ENCODE measurements around the gene ARHGEF12.
A peak's percentile ranks its signal among the peaks of the same experiment; 100 is the strongest.
"Not testable (repeated sequence)": the region's sequence is repeated elsewhere in the genome, so short reads cannot be mapped to it uniquely, and the experiment has no call there.

The ARHGEF12 gene

GRCh38 chr11:120494595-120494994, 158.4 kb downstream of the ARHGEF12 start:
- DNase-seq (ENCODE audit: low spot score) = no peak

GRCh38 chr11:120499088-120499487, 162.9 kb downstream of the ARHGEF12 start:
- no peak for DNase-seq (ENCODE audit: low spot score)

GRCh38 chr11:120499859-120500258, 163.6 kb downstream of the ARHGEF12 start:
- no peak for DNase-seq (ENCODE audit: low spot score)

GRCh38 chr11:120500414-120501071, 164.3 kb downstream of the ARHGEF12 start:
- DNase-seq (ENCODE audit: low spot score) = no peak

- no peak for DNase-seq (ENCODE audit: low spot score)
Measured at GRCh38 chr11:120501440-120501839, 165.2 kb downstream of the ARHGEF12 start.

- DNase-seq (ENCODE audit: low spot score) = no peak
Measured at GRCh38 chr11:120501976-120502755, 166.0 kb downstream of the ARHGEF12 start.

GRCh38 chr11:120503529-120503928, 167.3 kb downstream of the ARHGEF12 start:
- DNase-seq (ENCODE audit: low spot score) = not testable (repeated sequence)

GRCh38 chr11:120505801-120506425, 169.7 kb downstream of the ARHGEF12 start:
- no peak for DNase-seq (ENCODE audit: low spot score)

GRCh38 chr11:120509346-120510053, 173.3 kb downstream of the ARHGEF12 start:
- DNase-seq (ENCODE audit: low spot score) = no peak

GRCh38 chr11:120510406-120511115, 174.3 kb downstream of the ARHGEF12 start:
- no peak for DNase-seq (ENCODE audit: low spot score)

GRCh38 chr11:120511116-120511819, 175.1 kb downstream of the ARHGEF12 start, which contains the start of gene GRIK4:
TSS of gene GRIK4 (plus strand) at chr11:120511748. CDS start at chr11:120660319, 148,571 bp downstream.
- DNase-seq (ENCODE audit: low spot score) = peak; percentile 89

- no peak for DNase-seq (ENCODE audit: low spot score)
Measured at GRCh38 chr11:120511820-120512738, 175.9 kb downstream of the ARHGEF12 start.

- DNase-seq (ENCODE audit: low spot score) = no peak
Measured at GRCh38 chr11:120512739-120513435, 176.7 kb downstream of the ARHGEF12 start.

- no peak for DNase-seq (ENCODE audit: low spot score)
Measured at GRCh38 chr11:120513436-120514315, 177.5 kb downstream of the ARHGEF12 start.

- DNase-seq (ENCODE audit: low spot score) = no peak
Measured at GRCh38 chr11:120514541-120515121, 178.4 kb downstream of the ARHGEF12 start.

- DNase-seq (ENCODE audit: low spot score) = no peak
Measured at GRCh38 chr11:120515186-120515723, 179.0 kb downstream of the ARHGEF12 start.

Measured in HuH-7 (cell line).